CD4-positive, alpha-beta T cell treated with Interleukin-4 for 4 hours (primary cell): ENCODE measurements around the gene FAT1.
"Not testable (repeated sequence)": the region's sequence is repeated elsewhere in the genome, so short reads cannot be mapped to it uniquely, and the experiment has no call there.

Experiments used
- DNase-seq: peaks from one replicate; pipeline ENCODE4 v3.0.0-alpha.2; 2020

The FAT1 gene

GRCh38 chr4:186723292-186724057 is at the start of gene FAT1:
TSS of gene FAT1 (minus strand) at chr4:186723856. CDS start at chr4:186709827, 14,029 bp downstream.
- no peak for DNase-seq

- no peak for DNase-seq
These were observed 49.4 kb upstream of the FAT1 start for GRCh38 chr4:186772936-186773487.

GRCh38 chr4:186771624-186772023 is 48.0 kb upstream of the FAT1 start:
- DNase-seq, result no peak

- DNase-seq, result no peak
These were observed 47.0 kb upstream of the FAT1 start for GRCh38 chr4:186770481-186771175.

- DNase-seq, result no peak
These were observed 44.1 kb upstream of the FAT1 start for GRCh38 chr4:186767794-186768193.

- DNase-seq, result no peak
These were observed 42.3 kb upstream of the FAT1 start for GRCh38 chr4:186765673-186766546.

- DNase-seq, result no peak
These were observed 41.5 kb upstream of the FAT1 start for GRCh38 chr4:186765138-186765537.

GRCh38 chr4:186764457-186764856 is 40.8 kb upstream of the FAT1 start:
- DNase-seq, result no peak

- DNase-seq, result no peak
These were observed 39.2 kb upstream of the FAT1 start for GRCh38 chr4:186762865-186763264.

- no peak for DNase-seq
These were observed 38.7 kb upstream of the FAT1 start for GRCh38 chr4:186762361-186762760.

- not testable (repeated sequence) for DNase-seq
These were observed 38.3 kb upstream of the FAT1 start for GRCh38 chr4:186761956-186762355.

GRCh38 chr4:186761393-186761792 is 37.7 kb upstream of the FAT1 start:
- DNase-seq, result no peak

GRCh38 chr4:186760576-186760975 is 36.9 kb upstream of the FAT1 start:
- no peak for DNase-seq

- DNase-seq, result no peak
These were observed 36.3 kb upstream of the FAT1 start for GRCh38 chr4:186759990-186760389.

- no peak for DNase-seq
These were observed 35.5 kb upstream of the FAT1 start for GRCh38 chr4:186758929-186759682.

- no peak for DNase-seq
These were observed 34.2 kb upstream of the FAT1 start for GRCh38 chr4:186757696-186758355.

GRCh38 chr4:186756550-186756949 is 32.9 kb upstream of the FAT1 start:
- DNase-seq, result not testable (repeated sequence)

GRCh38 chr4:186755550-186756519 is 32.2 kb upstream of the FAT1 start:
- DNase-seq, result no peak

GRCh38 chr4:186754976-186755375 is 31.3 kb upstream of the FAT1 start:
- DNase-seq, result no peak

GRCh38 chr4:186752325-186752724 is 28.7 kb upstream of the FAT1 start:
- DNase-seq, result no peak
